ENCODE data around the gene SDC3. TPM values are rescaled to one million over a fixed set of nuclear protein-coding genes. Genes with fewer than 3 reads are reported as not detected.
"Not testable (repeated sequence)": the region's sequence is repeated elsewhere in the genome, so short reads cannot be mapped to it uniquely, and the experiment has no call there.

The SDC3 gene
- total RNA-seq, 2 experiments from 2014 or later: not detected

- POLR2A ChIA-PET; H3K36me3 Mint-ChIP-seq (ENCODE audit: low read depth); H3K4me1 Mint-ChIP-seq; H3K9me3 Mint-ChIP-seq; H3K4me3 Mint-ChIP-seq; H3K27ac Mint-ChIP-seq; DNase-seq: not testable (repeated sequence)
- CTCF ChIA-PET: interaction anchor here (0.6 to 1.0 kb wide), 2 partner anchors 89 to 150 kb away, joined by 3 read pairs; no protein-coding TSS in a partner anchor
- H3K27me3 Mint-ChIP-seq: peaks cover 38% of the 10 kb centered on the region
Measured at GRCh38 chr1:30868057-30868456, 40.5 kb downstream of the SDC3 start.

- Mint-ChIP-seq H3K27ac (no peak overlapping the region), H3K9me3 (no peaks in the 10 kb centered on the region), H3K36me3 (ENCODE audit: low read depth) (no peaks in the 10 kb centered on the region), H3K4me1 (peaks cover 2% of the 10 kb centered on the region), H3K27me3 (peaks cover 38% of the 10 kb centered on the region), H3K4me3 (no peak overlapping the region)
- ChIA-PET POLR2A (no interaction called here), CTCF (interaction anchor here (0.6 to 1.1 kb wide), 3 partner anchors 66 to 149 kb away, joined by 3 read pairs; no protein-coding TSS in a partner anchor)
- DNase-seq: no peak
Measured at GRCh38 chr1:30867537-30867936, 41.0 kb downstream of the SDC3 start.

GRCh38 chr1:30866594-30866993 is 42.0 kb downstream of the SDC3 start:
- POLR2A ChIA-PET: no interaction called here
- Mint-ChIP-seq H3K4me1 (peaks cover 2% of the 10 kb centered on the region), H3K4me3 (no peak overlapping the region), H3K27me3 (peaks cover 35% of the 10 kb centered on the region), H3K9me3 (no peaks in the 10 kb centered on the region), H3K27ac (no peak overlapping the region), H3K36me3 (ENCODE audit: low read depth) (no peaks in the 10 kb centered on the region)
- CTCF ChIA-PET: interaction anchor here (1.1 kb wide), 1 partner anchor 65 kb away, joined by 3 read pairs; no protein-coding TSS in a partner anchor
- DNase-seq: no peak

GRCh38 chr1:30864681-30865080 is 43.9 kb downstream of the SDC3 start:
- no peak overlapping the region for H3K27ac Mint-ChIP-seq
- H3K4me3 Mint-ChIP-seq: no peak overlapping the region
- ChIA-PET POLR2A (no interaction called here), CTCF (no interaction called here)
- no peaks in the 10 kb centered on the region for H3K36me3 Mint-ChIP-seq (ENCODE audit: low read depth)
- no peaks in the 10 kb centered on the region for H3K9me3 Mint-ChIP-seq
- no peak for DNase-seq
- peaks cover 38% of the 10 kb centered on the region for H3K27me3 Mint-ChIP-seq
- peaks cover 2% of the 10 kb centered on the region for H3K4me1 Mint-ChIP-seq

GRCh38 chr1:30863858-30864604 is 44.5 kb downstream of the SDC3 start:
- ChIA-PET CTCF (no interaction called here), POLR2A (no interaction called here)
- H3K4me1 Mint-ChIP-seq: no peaks in the 10 kb centered on the region

GRCh38 chr1:30860320-30860652 is 48.3 kb downstream of the SDC3 start:
- no peak overlapping the region for H3K27ac Mint-ChIP-seq
- no peaks in the 10 kb centered on the region for H3K9me3 Mint-ChIP-seq
- H3K27me3 Mint-ChIP-seq: peaks cover 28% of the 10 kb centered on the region
- no peak for DNase-seq
- CTCF ChIA-PET: no interaction called here
- no peaks in the 10 kb centered on the region for H3K36me3 Mint-ChIP-seq (ENCODE audit: low read depth)
- POLR2A ChIA-PET: no interaction called here
- H3K4me3 Mint-ChIP-seq: no peak overlapping the region
- no peaks in the 10 kb centered on the region for H3K4me1 Mint-ChIP-seq

More at GRCh38 chr1:30863858-30864604, 44.5 kb downstream of the SDC3 start:
- H3K36me3 Mint-ChIP-seq (ENCODE audit: low read depth): no peaks in the 10 kb centered on the region
- no peak overlapping the region for H3K27ac Mint-ChIP-seq
- no peak for DNase-seq
- H3K27me3 Mint-ChIP-seq: peaks cover 38% of the 10 kb centered on the region
- H3K4me3 Mint-ChIP-seq: no peak overlapping the region
- no peaks in the 10 kb centered on the region for H3K9me3 Mint-ChIP-seq

- no peaks in the 10 kb centered on the region for H3K4me1 Mint-ChIP-seq
- POLR2A ChIA-PET: no interaction called here
- H3K36me3 Mint-ChIP-seq (ENCODE audit: low read depth): no peaks in the 10 kb centered on the region
- no peak overlapping the region for H3K27ac Mint-ChIP-seq
- DNase-seq: no peak
- CTCF ChIA-PET: no interaction called here
- no peaks in the 10 kb centered on the region for H3K9me3 Mint-ChIP-seq
- peaks cover 19% of the 10 kb centered on the region for H3K27me3 Mint-ChIP-seq
- no peak overlapping the region for H3K4me3 Mint-ChIP-seq
Measured at GRCh38 chr1:30857964-30858363, 50.6 kb downstream of the SDC3 start.

GRCh38 chr1:30857062-30857461 is 51.5 kb downstream of the SDC3 start:
- peaks cover 18% of the 10 kb centered on the region for H3K27me3 Mint-ChIP-seq
- no peak overlapping the region for H3K27ac Mint-ChIP-seq
- no peaks in the 10 kb centered on the region for H3K9me3 Mint-ChIP-seq
- CTCF ChIA-PET: interaction anchor here (0.7 kb wide), 1 partner anchor 21 kb away, joined by 3 read pairs; no protein-coding TSS in a partner anchor
- no peaks in the 10 kb centered on the region for H3K36me3 Mint-ChIP-seq (ENCODE audit: low read depth)
- H3K4me1 Mint-ChIP-seq: no peaks in the 10 kb centered on the region
- POLR2A ChIA-PET: no interaction called here
- no peak overlapping the region for H3K4me3 Mint-ChIP-seq
- no peak for DNase-seq

GRCh38 chr1:30856260-30856790 is 52.2 kb downstream of the SDC3 start:
- H3K36me3 Mint-ChIP-seq (ENCODE audit: low read depth): no peaks in the 10 kb centered on the region
- no peaks in the 10 kb centered on the region for H3K4me1 Mint-ChIP-seq
- no peak overlapping the region for H3K4me3 Mint-ChIP-seq
- ChIA-PET CTCF (no interaction called here), POLR2A (interaction anchor here (1.4 kb wide), 1 partner anchor 50 kb away, joined by 3 read pairs; no protein-coding TSS in a partner anchor)
- peaks cover 18% of the 10 kb centered on the region for H3K27me3 Mint-ChIP-seq
- H3K9me3 Mint-ChIP-seq: no peaks in the 10 kb centered on the region
- no peak overlapping the region for H3K27ac Mint-ChIP-seq
- no peak for DNase-seq

- ChIA-PET CTCF (no interaction called here), POLR2A (interaction anchor here (1.4 kb wide), 1 partner anchor 50 kb away, joined by 3 read pairs; no protein-coding TSS in a partner anchor)
- Mint-ChIP-seq H3K27me3 (peaks cover 18% of the 10 kb centered on the region), H3K27ac (no peak overlapping the region), H3K36me3 (ENCODE audit: low read depth) (no peaks in the 10 kb centered on the region), H3K4me3 (no peak overlapping the region), H3K9me3 (no peaks in the 10 kb centered on the region), H3K4me1 (no peaks in the 10 kb centered on the region)
- DNase-seq: no peak
Measured at GRCh38 chr1:30855686-30856259, 52.8 kb downstream of the SDC3 start.

- Mint-ChIP-seq H3K36me3 (ENCODE audit: low read depth) (no peaks in the 10 kb centered on the region), H3K4me3 (no peak overlapping the region), H3K27ac (no peak overlapping the region), H3K9me3 (no peaks in the 10 kb centered on the region), H3K4me1 (no peaks in the 10 kb centered on the region), H3K27me3 (peaks cover 19% of the 10 kb centered on the region)
- CTCF ChIA-PET: interaction anchor here (1.2 to 1.3 kb wide), 2 partner anchors 51 to 58 kb away, joined by 3 to 4 read pairs; no protein-coding TSS in a partner anchor
- no peak for DNase-seq
- POLR2A ChIA-PET: no interaction called here
Measured at GRCh38 chr1:30853350-30853749, 55.2 kb downstream of the SDC3 start.

GRCh38 chr1:30852026-30852425 is 56.5 kb downstream of the SDC3 start:
- DNase-seq: no peak
- H3K36me3 Mint-ChIP-seq (ENCODE audit: low read depth): no peaks in the 10 kb centered on the region
- H3K27me3 Mint-ChIP-seq: peaks cover 24% of the 10 kb centered on the region
- H3K4me1 Mint-ChIP-seq: no peaks in the 10 kb centered on the region
- ChIA-PET POLR2A (no interaction called here), CTCF (no interaction called here)
- no peak overlapping the region for H3K4me3 Mint-ChIP-seq
- no peaks in the 10 kb centered on the region for H3K9me3 Mint-ChIP-seq
- no peak overlapping the region for H3K27ac Mint-ChIP-seq

GRCh38 chr1:30851286-30851685 is 57.3 kb downstream of the SDC3 start:
- CTCF ChIA-PET: no interaction called here
- Mint-ChIP-seq H3K27ac (no peak overlapping the region), H3K36me3 (ENCODE audit: low read depth) (no peaks in the 10 kb centered on the region), H3K27me3 (peaks cover 23% of the 10 kb centered on the region), H3K9me3 (no peaks in the 10 kb centered on the region), H3K4me1 (no peaks in the 10 kb centered on the region), H3K4me3 (no peak overlapping the region)
- POLR2A ChIA-PET: no interaction called here
- no peak for DNase-seq

- no peaks in the 10 kb centered on the region for H3K36me3 Mint-ChIP-seq (ENCODE audit: low read depth)
- no peak overlapping the region for H3K27ac Mint-ChIP-seq
- POLR2A ChIA-PET: no interaction called here
- peaks cover 26% of the 10 kb centered on the region for H3K27me3 Mint-ChIP-seq
- H3K9me3 Mint-ChIP-seq: no peaks in the 10 kb centered on the region
- no peak overlapping the region for H3K4me3 Mint-ChIP-seq
- CTCF ChIA-PET: no interaction called here
- DNase-seq: no peak
- no peaks in the 10 kb centered on the region for H3K4me1 Mint-ChIP-seq
Measured at GRCh38 chr1:30850607-30851006, 58.0 kb downstream of the SDC3 start.

All from activated CD4-positive, alpha-beta memory T cell treated with anti-CD3 and anti-CD28 coated beads, Interleukin-2, amount 10 ng/mL, durations not matched to agents 7 days and 5 days (primary cell).